Lower lobe of right lung (tissue), 2 donors: ENCODE data around the gene PLA2G4D. TPM values are rescaled to one million over a fixed set of nuclear protein-coding genes. Genes with fewer than 3 reads are reported as not detected.
A peak's percentile ranks its signal among the peaks of the same experiment; 100 is the strongest.

Experiments used
- ATAC-seq, 2 donors: fragments of 200-7000 bp; cut with Tn5 transposase; one replicate each; pipeline ENCODE4 v1.9.1; 2020 to 2022; ENCODE audit warnings: mild to moderate bottlenecking in 2 of 2, moderate library complexity in 2 of 2
- DNase-seq: peaks from one replicate; pipeline ENCODE4 v3.0.0-alpha.2; 2020
- H3K27ac ChIP-seq: fragments of 200-600 bp; one replicate; pipeline ENCODE4 v1.8.0; 2022
- H3K27me3 ChIP-seq: fragments of 200-600 bp; one replicate; pipeline ENCODE4 v1.8.0; 2022; ENCODE audit warnings: low read depth
- H3K36me3 ChIP-seq: fragments of 200-600 bp; one replicate; pipeline ENCODE4 v1.8.0; 2022; ENCODE audit warnings: mild to moderate bottlenecking
- H3K4me1 ChIP-seq: fragments of 200-600 bp; one replicate; pipeline ENCODE4 v1.8.0; 2022
- H3K4me3 ChIP-seq: fragments of 200-600 bp; one replicate; pipeline ENCODE4 v1.8.0; 2022; ENCODE audit warnings: mild to moderate bottlenecking
- H3K9me3 ChIP-seq: fragments of 200-600 bp; one replicate; pipeline ENCODE4 v1.8.0; 2022
- CTCF ChIP-seq: fragments of 200-600 bp; IDR thresholded peaks from one replicate; pipeline ENCODE4 v1.8.0; 2022; ENCODE audit warnings: antibody characterized with exemption, mild to moderate bottlenecking
- intact Hi-C: fragments of 100-400 bp; cut with DNase I; formaldehyde crosslinking; loops from one replicate; pipeline ENCODE4 v1.11.0; 2022
- long read RNA-seq: library from polyadenylated mRNA; unstranded; transcript quantifications from one replicate; pipeline ENCODE4 v2.0.0, GENCODE V29; 2021
- total RNA-seq: library from RNA; stranded (reverse); fragmentation: NEBNext Ultra II Directional; extraction: Animal tissue kit (Norgen Biotek cat#: 25700); gene quantifications from one replicate; pipeline ENCODE4 v1.2.1, GENCODE V29; 2021
- donor health status: DM: no; HTN: yes; CAD: no; lungs with severe emphysema.

PLA2G4D gene
- total RNA-seq, result not detected
- long read RNA-seq, result 0 reads

GRCh38 chr15:42094512-42094963 lies at the start of gene PLA2G4D:
Gene PLA2G4D (minus strand): TSS chr15:42094562. CDS start chr15:42094459, 103 bp downstream.
- no peaks in the 10 kb centered on the region for H3K4me1 ChIP-seq
- ATAC-seq (peak; percentile 59 to 72), DNase-seq (peak; percentile 76)
- no peaks in the 10 kb centered on the region for H3K36me3 ChIP-seq
- H3K4me3 ChIP-seq, result no peak within 1 kb of the TSS
- H3K27me3 ChIP-seq, result no peaks in the 10 kb centered on the region
- TF ChIP-seq CTCF, result no peak
- no peaks in the 10 kb centered on the region for H3K9me3 ChIP-seq
- no peak within 1 kb of the TSS for H3K27ac ChIP-seq
- intact Hi-C loops, result no loop called here

GRCh38 chr15:42143356-42143755 lies 49.0 kb upstream of the PLA2G4D start:
- Histone ChIP-seq H3K36me3 (no peaks in the 10 kb centered on the region), H3K27me3 (no peaks in the 10 kb centered on the region), H3K27ac (no peak overlapping the region), H3K4me3 (no peak overlapping the region), H3K4me1 (no peaks in the 10 kb centered on the region), H3K9me3 (no peaks in the 10 kb centered on the region)
- DNase-seq (no peak), ATAC-seq (no peak)
- intact Hi-C loops, result no loop called here
- no peak for TF ChIP-seq CTCF

GRCh38 chr15:42141795-42142667 lies 47.7 kb upstream of the PLA2G4D start:
- intact Hi-C loops, result no loop called here
- DNase-seq (no peak), ATAC-seq (no peak)
- H3K4me3 ChIP-seq, result no peak overlapping the region
- no peaks in the 10 kb centered on the region for H3K9me3 ChIP-seq
- H3K27ac ChIP-seq, result no peak overlapping the region
- no peaks in the 10 kb centered on the region for H3K36me3 ChIP-seq
- no peak for TF ChIP-seq CTCF
- H3K4me1 ChIP-seq, result no peaks in the 10 kb centered on the region
- H3K27me3 ChIP-seq, result no peaks in the 10 kb centered on the region

GRCh38 chr15:42141246-42141645 lies 46.9 kb upstream of the PLA2G4D start:
- Histone ChIP-seq H3K9me3 (no peaks in the 10 kb centered on the region), H3K4me3 (no peak overlapping the region), H3K4me1 (no peaks in the 10 kb centered on the region), H3K27ac (no peak overlapping the region), H3K27me3 (no peaks in the 10 kb centered on the region), H3K36me3 (no peaks in the 10 kb centered on the region)
- DNase-seq, result no peak
- ATAC-seq, result no peak
- intact Hi-C loops, result no loop called here
- TF ChIP-seq CTCF, result no peak

- H3K4me1 ChIP-seq, result no peaks in the 10 kb centered on the region
- no peak overlapping the region for H3K4me3 ChIP-seq
- no peak for DNase-seq
- no peak for TF ChIP-seq CTCF
- H3K27ac ChIP-seq, result no peak overlapping the region
- no peak for ATAC-seq
- no peaks in the 10 kb centered on the region for H3K27me3 ChIP-seq
- no peaks in the 10 kb centered on the region for H3K36me3 ChIP-seq
- no peaks in the 10 kb centered on the region for H3K9me3 ChIP-seq
- intact Hi-C loops, result no loop called here
Measured at GRCh38 chr15:42140383-42141070, 46.2 kb upstream of the PLA2G4D start.
